Stimulated activated CD8-positive, alpha-beta memory T cell treated with anti-CD3 and anti-CD28 coated beads, Interleukin-7, amount 100 ng/mL, for 24 hours (primary cell): Measurements from ENCODE around the gene CFAP97D1.

Experiments
- DNase-seq: peaks from one replicate; pipeline ENCODE4 v3.0.0-alpha.2; 2020; ENCODE audit warnings: low read depth

CFAP97D1 gene

GRCh38 chr17:43780135-43780534, at the start of gene CFAP97D1:
TSS of gene CFAP97D1 (plus strand) at chr17:43780435. CDS start at chr17:43780463, 28 bp downstream.
- no peak for DNase-seq

DNA sequence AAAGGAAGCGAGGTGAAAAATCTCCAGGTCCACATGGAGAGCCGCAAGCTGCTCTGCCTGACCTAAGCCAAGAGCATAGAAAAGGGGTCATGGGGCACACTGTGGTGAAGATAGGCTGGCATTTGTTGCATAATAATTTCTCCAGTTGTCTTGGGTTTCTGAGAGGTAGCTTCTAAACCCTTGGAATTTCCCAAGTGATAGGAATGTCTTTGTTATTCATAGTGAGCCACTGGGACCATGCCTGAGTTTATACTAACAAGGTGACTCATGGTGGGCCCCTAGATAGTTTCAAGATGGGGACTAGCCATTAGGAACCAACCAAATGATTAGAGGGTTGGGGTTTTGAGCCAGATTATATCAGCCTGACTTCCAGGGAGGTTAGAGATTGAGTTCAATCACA, 47.3 kb upstream of the CFAP97D1 start:
- DNase-seq = no peak

DNA sequence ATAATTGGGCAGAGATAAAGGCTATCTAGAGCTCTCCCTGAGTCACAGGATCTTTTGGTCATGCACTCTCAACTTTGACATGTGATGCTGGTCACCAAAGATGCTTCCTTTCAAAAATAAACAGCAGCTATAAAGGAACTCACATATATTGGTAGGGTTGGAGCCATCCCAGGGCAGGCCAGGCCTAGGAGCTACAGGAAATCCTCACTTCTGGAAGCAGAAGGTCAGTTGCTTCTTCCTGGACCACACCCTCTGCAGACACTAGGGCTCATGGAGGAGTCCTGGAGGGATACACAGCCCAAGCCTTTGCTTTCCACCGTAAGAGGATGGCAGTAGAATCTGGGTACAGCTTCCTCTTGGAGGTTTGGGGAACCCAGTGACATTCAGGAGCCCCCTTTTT, 46.3 kb upstream of the CFAP97D1 start:
- DNase-seq = no peak

DNA sequence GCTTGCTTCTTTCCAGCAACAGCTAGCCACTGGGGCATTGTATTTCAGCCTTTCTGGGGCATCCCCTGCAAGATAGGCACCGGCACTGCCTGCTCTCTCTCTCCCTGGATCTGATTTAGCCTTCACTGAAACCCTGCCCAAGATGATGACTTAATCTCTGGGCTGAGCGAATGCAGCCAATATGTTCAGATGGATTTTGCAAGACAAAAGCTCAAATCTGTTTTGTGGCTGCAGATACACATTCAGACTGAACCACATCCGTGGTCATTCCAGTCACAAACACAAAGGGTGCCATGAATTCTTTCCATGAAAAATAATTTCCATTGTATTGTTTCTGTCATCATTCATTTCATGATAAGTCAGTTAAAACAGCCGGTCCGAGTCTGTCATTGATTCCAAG, 45.9 kb upstream of the CFAP97D1 start:
- DNase-seq = no peak

DNA sequence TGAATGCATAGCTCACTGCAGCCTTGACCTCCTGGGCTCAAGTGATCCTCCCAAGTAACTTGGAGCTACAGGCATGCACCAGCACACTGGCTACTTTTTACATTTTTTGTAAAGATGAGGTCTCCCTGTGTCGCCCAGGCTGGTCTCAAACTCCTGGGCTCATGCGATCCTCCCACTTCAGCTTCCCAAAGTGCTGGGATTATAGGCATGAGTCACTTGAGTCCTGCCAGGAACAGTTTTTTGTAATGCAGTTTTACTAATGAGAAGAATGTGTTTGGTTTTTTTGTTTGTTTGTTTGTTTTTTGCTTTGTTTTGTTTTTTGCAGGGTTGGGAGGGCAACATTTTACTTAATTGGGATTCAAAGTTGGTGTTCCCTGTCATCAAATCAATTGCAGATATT, 43.8 kb upstream of the CFAP97D1 start:
- DNase-seq = no peak

GRCh38 chr17:43737722-43738121, 42.5 kb upstream of the CFAP97D1 start:
- DNase-seq = no peak

- DNase-seq = no peak
These were observed 39.7 kb upstream of the CFAP97D1 start for GRCh38 chr17:43740541-43740940.

- no peak for DNase-seq
These were observed 38.6 kb upstream of the CFAP97D1 start for GRCh38 chr17:43741636-43742035.

DNA sequence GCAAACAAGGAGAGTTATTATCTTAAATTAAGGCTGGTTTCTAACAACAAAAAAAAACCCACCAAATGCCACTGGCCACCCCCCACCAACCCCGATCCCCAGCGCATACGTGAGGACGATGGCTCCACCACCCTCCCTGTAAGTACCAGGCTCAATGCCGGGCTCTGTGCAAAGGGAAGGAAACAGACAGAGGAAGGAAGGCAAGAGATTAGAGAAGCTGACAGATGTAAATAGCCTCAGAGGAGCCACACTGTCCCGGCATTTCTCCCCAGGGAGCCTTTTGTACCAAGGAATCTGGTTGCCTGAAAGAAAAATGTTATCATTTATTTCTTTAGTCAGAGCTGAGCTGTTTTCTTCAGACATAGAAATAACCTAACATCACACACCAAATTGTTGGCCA, 34.7 kb upstream of the CFAP97D1 start:
- DNase-seq = no peak

DNA sequence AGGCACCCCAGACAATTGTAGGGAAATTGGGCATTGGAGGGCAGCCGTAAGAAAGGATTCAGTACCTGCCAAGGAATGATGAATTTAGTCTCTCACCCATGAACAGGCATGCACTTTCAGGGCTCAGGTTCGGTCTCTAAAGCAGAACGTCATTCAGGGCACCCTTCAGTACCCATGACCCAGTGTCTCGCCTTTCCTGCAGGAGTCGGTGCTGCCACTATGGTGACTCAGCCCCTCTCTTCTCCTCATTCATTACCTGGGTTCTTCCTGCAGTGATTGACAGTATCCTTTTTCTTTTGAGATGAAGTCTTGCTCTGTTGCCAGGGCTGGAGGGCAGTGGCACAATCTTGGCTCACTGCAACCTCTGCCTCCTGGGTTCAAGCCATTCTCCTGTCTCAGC, 30.1 kb upstream of the CFAP97D1 start:
- DNase-seq = no peak

DNA sequence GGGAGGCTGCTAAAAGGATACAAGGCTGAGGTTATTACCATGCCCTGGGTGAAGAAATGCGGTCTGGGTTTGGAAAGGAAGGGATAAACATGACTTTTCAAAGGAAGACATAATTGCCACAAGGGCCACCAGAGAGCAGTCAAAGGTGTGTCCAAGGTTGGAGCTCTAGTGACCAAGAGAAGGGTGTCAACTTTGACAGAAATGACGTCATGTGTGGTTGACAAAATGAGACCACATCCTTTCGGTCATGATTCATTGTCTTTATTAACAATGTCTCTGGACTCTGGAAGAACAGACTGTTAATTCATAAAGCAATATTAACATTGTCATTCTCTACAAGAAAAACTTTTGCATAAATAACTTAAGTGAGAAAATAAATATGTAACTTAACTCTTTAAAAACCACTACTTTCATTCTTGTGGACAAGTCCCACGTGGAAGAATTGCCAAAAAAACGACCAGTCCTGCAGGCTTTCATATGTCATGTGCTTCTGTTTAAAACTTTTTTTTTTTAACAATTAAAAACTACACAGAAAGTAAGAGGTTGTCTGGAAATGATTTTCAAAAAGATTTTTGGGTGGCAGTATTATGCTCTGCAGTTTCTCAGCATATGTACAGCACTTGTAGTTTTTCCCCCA, 26.6 kb upstream of the CFAP97D1 start:
- no peak for DNase-seq

DNA sequence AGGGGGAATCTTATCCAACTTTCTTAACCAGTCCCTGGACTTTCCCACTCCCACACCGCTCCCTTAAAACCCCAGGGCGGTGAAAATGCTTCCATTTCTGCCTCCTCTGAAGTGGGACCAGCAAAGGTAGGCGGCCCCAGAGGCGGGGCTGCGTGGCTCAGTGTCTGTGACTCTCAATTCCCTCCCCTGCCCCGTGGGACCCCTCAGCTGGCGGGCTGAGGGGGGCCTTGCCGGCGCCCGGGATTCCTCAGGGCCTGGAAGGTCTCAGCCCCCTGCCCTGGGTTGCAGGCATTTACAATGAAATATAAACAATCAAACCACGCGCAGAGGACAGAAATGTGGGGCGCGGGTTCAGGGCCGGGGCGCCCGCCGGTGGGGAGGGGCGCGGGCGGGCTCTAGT, 25.3 kb upstream of the CFAP97D1 start:
- DNase-seq = no peak

DNA sequence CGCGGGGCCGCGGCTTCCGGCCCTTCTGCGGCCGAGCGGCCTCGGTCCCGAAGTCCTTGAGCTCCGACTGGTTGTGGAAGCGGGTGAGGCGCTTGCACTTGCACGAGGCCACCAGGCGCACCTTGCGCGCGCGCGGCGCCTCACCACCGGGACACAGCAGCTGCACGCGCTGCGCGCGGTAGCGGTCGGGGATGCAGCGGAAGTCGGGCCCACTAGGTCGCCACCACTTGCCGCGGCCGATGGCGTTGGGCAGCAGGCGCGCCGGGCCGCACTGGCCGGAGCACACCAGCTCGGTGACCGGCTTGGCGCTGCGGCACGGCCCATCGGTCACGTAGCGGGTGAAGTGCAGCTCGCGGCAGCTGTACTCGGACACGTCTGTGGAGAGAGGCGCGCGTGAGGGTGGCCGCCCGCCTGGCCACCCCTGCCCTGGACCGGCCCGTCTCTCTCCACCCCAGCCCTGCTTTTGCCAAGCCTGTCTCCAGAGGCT, 24.8 kb upstream of the CFAP97D1 start:
- DNase-seq = no peak

DNA sequence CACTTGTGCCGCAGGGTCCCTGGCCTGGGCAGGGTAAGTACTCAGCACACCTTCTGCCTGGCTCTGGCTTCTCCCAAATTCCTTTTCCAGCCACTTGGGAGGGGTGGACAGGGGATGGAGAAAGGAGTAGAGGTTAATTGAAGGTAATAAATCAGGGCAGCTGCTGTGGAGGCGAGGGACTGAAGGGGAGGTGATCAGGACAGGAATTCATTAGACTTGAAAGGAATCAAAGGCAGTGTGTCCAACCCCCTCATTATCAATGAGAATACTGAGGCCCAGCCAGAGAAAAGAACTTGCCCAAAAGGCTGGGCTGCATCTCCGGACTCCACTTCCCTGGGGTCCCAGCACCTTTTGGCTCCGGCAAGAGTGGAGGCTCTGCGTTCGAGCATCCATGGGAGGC, 24.0 kb upstream of the CFAP97D1 start:
- DNase-seq = no peak

- no peak for DNase-seq
These were observed 23.0 kb upstream of the CFAP97D1 start for GRCh38 chr17:43757171-43757660.

DNA sequence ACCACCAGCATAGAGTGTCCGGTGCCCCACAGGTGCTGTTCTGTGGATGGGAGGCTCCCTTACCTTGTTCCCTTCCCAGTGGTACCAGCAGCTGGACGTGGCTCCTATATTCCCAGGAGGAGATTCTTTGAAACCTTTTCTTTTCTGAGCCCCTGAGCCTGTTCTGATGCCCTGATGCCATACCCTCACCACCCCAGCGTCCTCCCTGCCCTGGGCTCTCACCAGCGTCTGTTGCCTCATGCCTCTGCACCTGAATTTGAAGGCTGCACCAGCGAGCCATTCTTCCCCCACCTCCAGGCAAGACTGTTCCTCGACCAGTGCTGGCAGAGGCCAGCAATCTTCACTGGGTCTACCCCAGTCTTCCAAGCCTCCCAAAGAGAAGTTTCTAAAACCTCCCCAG, 22.1 kb upstream of the CFAP97D1 start:
- DNase-seq = no peak

- no peak for DNase-seq
These were observed 21.6 kb upstream of the CFAP97D1 start, which contains the start of gene SOST for GRCh38 chr17:43758497-43759174. TSS of gene SOST (minus strand) at chr17:43758791. CDS start at chr17:43758741, 50 bp downstream.

DNA sequence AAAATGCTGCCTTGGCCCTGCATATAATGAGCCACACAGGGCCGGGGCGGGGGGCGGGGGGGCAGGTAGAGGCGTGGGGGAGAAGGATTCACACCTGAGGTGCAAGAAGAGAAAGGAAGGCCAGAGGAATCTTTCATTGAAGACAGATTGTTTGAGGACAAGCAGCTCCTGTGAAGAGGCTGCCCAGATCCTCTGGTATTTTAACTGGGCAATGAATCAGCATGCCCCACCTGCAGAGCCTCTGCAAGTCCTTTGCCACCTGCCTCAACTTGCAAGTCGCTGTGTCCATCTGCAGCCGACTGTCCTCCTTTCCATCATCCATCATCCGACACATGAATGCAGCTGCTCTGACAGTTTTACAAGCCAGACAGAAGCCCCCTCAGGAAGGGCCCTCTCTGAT, 20.4 kb upstream of the CFAP97D1 start:
- DNase-seq = no peak

DNA sequence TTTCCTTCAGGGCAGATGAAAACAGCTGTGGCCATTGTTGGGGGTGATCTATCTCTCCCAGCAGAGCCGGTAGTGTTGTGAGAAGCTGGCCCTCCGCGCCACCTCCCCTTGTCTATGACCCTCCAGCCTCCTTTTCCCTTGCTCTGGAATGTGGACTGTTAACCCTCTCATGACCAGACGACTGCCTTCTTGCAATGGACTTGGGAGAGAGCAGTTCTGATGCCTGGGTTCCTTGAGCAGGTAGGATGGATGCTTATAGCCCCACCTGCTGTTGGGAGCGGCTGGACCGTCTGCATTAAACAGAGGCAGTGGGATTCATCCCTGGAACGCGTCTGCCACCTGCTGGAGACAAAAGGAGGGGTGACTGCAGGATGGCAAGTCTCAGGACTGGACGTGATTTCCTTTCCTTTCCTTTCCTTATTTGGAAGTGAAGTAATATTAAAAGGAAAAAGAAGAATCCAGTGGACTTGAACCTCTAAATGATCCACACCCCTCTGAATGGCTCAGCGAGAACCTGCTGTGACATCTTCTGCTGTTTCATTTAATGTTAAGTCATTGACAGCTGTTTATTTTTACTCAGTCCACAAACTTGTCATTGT, 19.9 kb upstream of the CFAP97D1 start:
- DNase-seq = peak; percentile 87

DNA sequence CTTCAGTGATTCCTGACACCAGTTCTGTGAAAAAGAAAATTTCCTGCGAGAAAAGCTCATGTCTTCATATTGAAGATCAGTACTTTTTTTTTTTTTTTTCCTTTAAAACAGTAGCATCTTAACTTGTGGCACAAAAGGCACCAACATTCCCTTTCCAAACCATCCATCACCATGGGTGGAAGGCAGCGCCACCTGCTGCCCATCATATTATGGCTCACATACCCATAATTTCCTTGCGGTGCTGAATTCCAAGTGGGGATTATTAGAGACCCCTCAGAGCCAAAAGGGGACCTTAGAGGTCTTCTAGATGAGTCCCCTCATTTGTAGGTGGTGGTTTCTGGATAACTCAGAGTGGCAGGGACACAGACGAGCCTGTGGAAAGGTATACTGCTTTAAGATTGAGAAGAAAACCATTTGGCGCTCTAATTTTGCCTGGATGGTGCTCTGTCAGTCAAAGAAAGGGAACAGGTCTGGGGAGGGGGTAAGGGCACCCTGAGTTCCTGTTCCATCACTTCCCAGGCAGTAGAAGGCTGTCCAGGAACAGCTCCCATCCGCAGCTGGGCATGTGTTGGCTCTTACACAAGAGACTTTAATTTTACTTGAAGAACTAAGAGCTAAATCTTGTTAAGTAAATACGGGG, 13.7 kb upstream of the CFAP97D1 start:
- DNase-seq = no peak

DNA sequence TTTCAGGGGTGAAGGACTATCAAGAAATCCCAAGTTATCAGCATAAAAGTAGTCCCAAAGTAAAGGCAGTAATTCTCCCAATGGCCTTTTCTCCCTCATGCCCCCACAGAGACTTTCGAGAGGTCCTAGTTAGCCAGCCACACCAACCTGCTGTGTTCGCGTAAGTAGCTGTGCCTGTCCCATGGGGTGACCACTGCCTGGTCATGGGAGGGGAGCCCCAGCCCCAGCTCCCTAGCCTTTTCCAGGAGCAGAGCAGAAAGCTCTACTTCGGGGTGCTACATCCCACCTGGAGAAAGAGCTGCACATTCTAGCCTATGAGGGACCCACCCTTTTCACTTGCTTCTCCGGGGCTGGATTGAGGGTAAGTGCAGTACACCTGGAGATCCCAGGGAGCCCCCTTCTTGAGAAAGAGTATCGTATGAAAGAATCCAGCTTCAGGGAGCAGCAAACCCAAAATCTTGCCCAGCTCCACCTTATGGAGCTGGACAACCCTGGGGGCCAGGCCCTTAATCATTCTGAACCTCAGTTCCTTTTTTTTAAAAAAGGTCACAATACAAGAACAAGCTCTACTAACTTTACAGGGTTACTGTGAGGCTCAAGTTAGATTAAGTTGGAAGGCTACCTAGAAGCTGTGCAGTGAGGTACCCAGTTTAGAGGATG, 13.1 kb upstream of the CFAP97D1 start:
- DNase-seq = no peak

GRCh38 chr17:43767713-43768059, 12.5 kb upstream of the CFAP97D1 start:
- no peak for DNase-seq
